Kidney (tissue), 14 donors: Measurements from ENCODE around the gene LMF2. TPM values are rescaled to one million over a fixed set of nuclear protein-coding genes. Genes with fewer than 3 reads are reported as not detected.

Source experiments
- DNase-seq, 5 donors: peaks; one replicate each; pipeline ENCODE4 v3.0.0-alpha.2; 2013 to 2020
- FAIRE-seq: peaks from 2 replicates; lab custom pipeline; 2012; peaks lifted over from hg19 to GRCh38; lab: Jason Lieb, UNC
- H3K27ac ChIP-seq, 2 donors: one replicate each; pipeline ENCODE4 v1.7.0; 2013; ENCODE audit warnings: low read depth in 2 of 2, low read length in 2 of 2, inconsistent platforms in 1 of 2
- H3K27me3 ChIP-seq: one replicate; pipeline ENCODE4 v1.7.1; 2013; ENCODE audit warnings: low read length, inconsistent platforms; ENCODE audit not compliant: control insufficient read depth, insufficient read depth
- H3K36me3 ChIP-seq, 3 donors: one replicate each; pipeline versions ENCODE4 v1.7.0 to v1.7.1; 2013; ENCODE audit warnings: low read length in 3 of 3, control low read depth in 1 of 3, inconsistent platforms in 1 of 3; ENCODE audit not compliant: insufficient read depth in 3 of 3, control insufficient read depth in 2 of 3
- H3K4me1 ChIP-seq, 3 donors: one replicate each; pipeline versions ENCODE4 v1.7.0 to v1.7.1; 2013; ENCODE audit warnings: low read length in 3 of 3, inconsistent platforms in 1 of 3, low read depth in 1 of 3; ENCODE audit not compliant: control insufficient read depth in 2 of 3, insufficient read depth in 2 of 3
- H3K4me3 ChIP-seq, 3 donors: one replicate each; pipeline versions ENCODE4 v1.7.0 to v1.8.1; 2013; ENCODE audit warnings: low read length in 3 of 3, control low read depth in 1 of 3, inconsistent platforms in 1 of 3
- H3K9ac ChIP-seq, 3 donors: one replicate each; pipeline versions ENCODE4 v1.7.0 to v1.7.1; 2013; ENCODE audit warnings: low read length in 3 of 3, control low read depth in 1 of 3, inconsistent platforms in 1 of 3
- H3K9me3 ChIP-seq, 3 donors: one replicate each; pipeline versions ENCODE4 v1.7.0 to v1.7.1; 2013; ENCODE audit warnings: low read length in 3 of 3, control low read depth in 1 of 3, inconsistent platforms in 1 of 3; ENCODE audit not compliant: control insufficient read depth in 2 of 3, insufficient read depth in 1 of 3
- CTCF ChIP-seq: IDR thresholded peaks from 3 replicates; pipeline ENCODE4 v1.5.1; 2012; ENCODE audit warnings: mild to moderate bottlenecking, moderate library complexity, borderline replicate concordance; ENCODE audit not compliant: insufficient read depth; ENCODE audit errors: extremely low read depth
- intact Hi-C: fragments of 100-400 bp; cut with DNase I; formaldehyde crosslinking; loops from one replicate; pipeline ENCODE4 v1.11.1; 2022
- polyA plus RNA-seq: library from polyadenylated mRNA; stranded (reverse); fragments of 350-450 nt; fragmentation: Illumina TruSeq; extraction: RNeasy Lipid Tissue Mini Kit (QIAGEN cat#74804); gene quantifications from one replicate; pipeline ENCODE4 v1.2.3, GENCODE V29; 2014; ENCODE audit warnings: low read depth, low replicate concordance; ENCODE audit not compliant: insufficient read depth
- total RNA-seq: library from RNA; stranded (reverse); fragmentation: NEBNext Ultra II Directional; extraction: Animal tissue kit (Norgen Biotek cat#: 25700); gene quantifications from one replicate; pipeline ENCODE4 v1.2.1, GENCODE V29; 2021
- donor health status: control.
- donor health status: control.
- donor health status: control.
- donor health status: control.
- donor health status: control.
- donor health status: DM: yes; HTN: yes; CAD: no.
- donor health status: Normal renal cell carcinoma (clear cell type).

Gene LMF2
- total and polyA plus RNA-seq, 2 donors from 2014 or later, result 41.7 to 77.9 TPM

- Histone ChIP-seq H3K9me3 (no peaks in the 10 kb centered on the region), H3K36me3 (peaks cover 0 to 6% (median 0%) of the 10 kb centered on the region in 3 donors), H3K27me3 (no peaks in the 10 kb centered on the region), H3K4me1 (peaks cover 2 to 13% (median 13%) of the 10 kb centered on the region in 3 donors), H3K27ac (no peak overlapping the region), H3K9ac (no peak overlapping the region), H3K4me3 (no peak overlapping the region)
- DNase-seq (peak in 2 of 5 donors; percentile 58 to 77), FAIRE-seq (no peak)
- intact Hi-C loops, result no loop called here
- TF ChIP-seq CTCF, result no peak
Observed at GRCh38 chr22:50504369-50505211, 2.9 kb downstream of the LMF2 start.

- no peaks in the 10 kb centered on the region for H3K27me3 ChIP-seq
- H3K4me3 ChIP-seq, result no peak overlapping the region
- FAIRE-seq, result no peak
- no peaks in the 10 kb centered on the region for H3K9me3 ChIP-seq
- DNase-seq, result peak in 2 of 5 donors; percentile 46 to 73
- peaks cover 0 to 6% (median 0%) of the 10 kb centered on the region in 3 donors for H3K36me3 ChIP-seq
- H3K9ac ChIP-seq, result no peak overlapping the region
- H3K27ac ChIP-seq, result no peak overlapping the region
- H3K4me1 ChIP-seq, result peaks cover 0 to 6% (median 6%) of the 10 kb centered on the region in 3 donors
- no peak for TF ChIP-seq CTCF
- intact Hi-C loops, result no loop called here
Observed at GRCh38 chr22:50503475-50504145, 3.9 kb downstream of the LMF2 start.

- no peaks in the 10 kb centered on the region for H3K9me3 ChIP-seq
- peaks cover 0 to 6% (median 5%) of the 10 kb centered on the region in 3 donors for H3K4me1 ChIP-seq
- H3K4me3 ChIP-seq, result no peak overlapping the region
- H3K9ac ChIP-seq, result no peak overlapping the region
- no peaks in the 10 kb centered on the region for H3K27me3 ChIP-seq
- DNase-seq (peak in 1 of 5 donors; percentile 73), FAIRE-seq (no peak)
- intact Hi-C loops, result no loop called here
- no peak overlapping the region for H3K27ac ChIP-seq
- no peak for TF ChIP-seq CTCF
- peaks cover 0 to 6% (median 0%) of the 10 kb centered on the region in 3 donors for H3K36me3 ChIP-seq
Observed at GRCh38 chr22:50502628-50503474, 4.7 kb downstream of the LMF2 start.
